Measurements from ENCODE around the gene SNX9. TPM values are rescaled to one million over a fixed set of nuclear protein-coding genes. Genes with fewer than 3 reads are reported as not detected.

Gene SNX9
- polyA plus RNA-seq, 4 donors = 36.4 to 57.8 (median 51.3) TPM

GRCh38 chr6:157861814-157862213 lies 38.8 kb downstream of the SNX9 start:
- DNase-seq (no peak), FAIRE-seq (no peak)
- 66 to 93% (median 81%) methylated on average over 3 of the region's 3 CpGs for whole genome bisulfite sequencing, 3 donors
- H3K27me3 ChIP-seq (ENCODE audit: control insufficient read depth in 3 of 3, insufficient read depth in 3 of 3, low read length in 3 of 3) = no peaks in the 10 kb centered on the region
- H3K27ac ChIP-seq (ENCODE audit: low read depth in 1 of 3, low read length in 2 of 3) = no peak overlapping the region
- peaks cover 0 to 8% (median 0%) of the 10 kb centered on the region in 3 donors for H3K36me3 ChIP-seq (ENCODE audit: control insufficient read depth in 3 of 3, insufficient read depth in 2 of 3, low read depth in 1 of 3, low read length in 3 of 3)
- peaks cover 0 to 4% of the 10 kb centered on the region in 2 donors for H3K9me3 ChIP-seq (ENCODE audit: control insufficient read depth in 2 of 2, insufficient read depth in 1 of 2, low read depth in 1 of 2, low read length in 1 of 2)
- H3K4me1 ChIP-seq (ENCODE audit: control insufficient read depth in 3 of 3, insufficient read depth in 2 of 3, low read depth in 1 of 3, low read length in 2 of 3) = peaks cover 0 to 5% (median 0%) of the 10 kb centered on the region in 3 donors
- H3K4me3 ChIP-seq (ENCODE audit: low read depth in 1 of 3, low read length in 3 of 3) = no peak overlapping the region

GRCh38 chr6:157862706-157863105 lies 39.7 kb downstream of the SNX9 start:
- Histone ChIP-seq H3K27me3 (ENCODE audit: control insufficient read depth in 3 of 3, insufficient read depth in 3 of 3, low read length in 3 of 3) (no peaks in the 10 kb centered on the region), H3K4me3 (ENCODE audit: low read depth in 1 of 3, low read length in 3 of 3) (no peak overlapping the region), H3K4me1 (ENCODE audit: control insufficient read depth in 3 of 3, insufficient read depth in 2 of 3, low read depth in 1 of 3, low read length in 2 of 3) (peaks cover 0 to 8% (median 0%) of the 10 kb centered on the region in 3 donors), H3K36me3 (ENCODE audit: control insufficient read depth in 3 of 3, insufficient read depth in 2 of 3, low read depth in 1 of 3, low read length in 3 of 3) (peaks cover 0 to 11% (median 0%) of the 10 kb centered on the region in 3 donors), H3K27ac (ENCODE audit: low read depth in 1 of 3, low read length in 2 of 3) (no peak overlapping the region), H3K9me3 (ENCODE audit: control insufficient read depth in 2 of 2, insufficient read depth in 1 of 2, low read depth in 1 of 2, low read length in 1 of 2) (peaks cover 0 to 4% of the 10 kb centered on the region in 2 donors)
- FAIRE-seq (no peak), DNase-seq (no peak)
- WGBS, 3 donors = 60 to 68% (median 63%) methylated on average over 1 of the region's 1 CpG

- DNase-seq (no peak), FAIRE-seq (no peak)
- peak overlapping the region in 1 of 3 donors; percentile 34 for H3K27ac ChIP-seq (ENCODE audit: low read depth in 1 of 3, low read length in 2 of 3)
- H3K36me3 ChIP-seq (ENCODE audit: control insufficient read depth in 3 of 3, insufficient read depth in 2 of 3, low read depth in 1 of 3, low read length in 3 of 3) = peaks cover 0 to 17% (median under 1%) of the 10 kb centered on the region in 3 donors
- no peaks in the 10 kb centered on the region for H3K9me3 ChIP-seq (ENCODE audit: control insufficient read depth in 2 of 2, insufficient read depth in 1 of 2, low read depth in 1 of 2, low read length in 1 of 2)
- H3K4me3 ChIP-seq (ENCODE audit: low read depth in 1 of 3, low read length in 3 of 3) = no peak overlapping the region
- H3K27me3 ChIP-seq (ENCODE audit: control insufficient read depth in 3 of 3, insufficient read depth in 3 of 3, low read length in 3 of 3) = no peaks in the 10 kb centered on the region
- WGBS, 3 donors = 88 to 94% (median 91%) methylated on average over 11 of the region's 11 CpGs
- H3K4me1 ChIP-seq (ENCODE audit: control insufficient read depth in 3 of 3, insufficient read depth in 2 of 3, low read depth in 1 of 3, low read length in 2 of 3) = peaks cover 0 to 8% (median 0%) of the 10 kb centered on the region in 3 donors
Observed at GRCh38 chr6:157864185-157864761, 41.2 kb downstream of the SNX9 start.

- Histone ChIP-seq H3K27me3 (ENCODE audit: control insufficient read depth in 3 of 3, insufficient read depth in 3 of 3, low read length in 3 of 3) (no peaks in the 10 kb centered on the region), H3K9me3 (ENCODE audit: control insufficient read depth in 2 of 2, insufficient read depth in 1 of 2, low read depth in 1 of 2, low read length in 1 of 2) (no peaks in the 10 kb centered on the region), H3K4me3 (ENCODE audit: low read depth in 1 of 3, low read length in 3 of 3) (no peak overlapping the region), H3K4me1 (ENCODE audit: control insufficient read depth in 3 of 3, insufficient read depth in 2 of 3, low read depth in 1 of 3, low read length in 2 of 3) (peaks cover 0 to 3% (median 0%) of the 10 kb centered on the region in 3 donors), H3K36me3 (ENCODE audit: control insufficient read depth in 3 of 3, insufficient read depth in 2 of 3, low read depth in 1 of 3, low read length in 3 of 3) (peaks cover 2 to 27% (median 3%) of the 10 kb centered on the region in 3 donors), H3K27ac (ENCODE audit: low read depth in 1 of 3, low read length in 2 of 3) (no peak overlapping the region)
- DNase-seq = no peak
- 91 to 93% (median 93%) methylated on average over 6 of the region's 6 CpGs for WGBS, 3 donors
- FAIRE-seq = no peak
Observed at GRCh38 chr6:157865249-157865648, 42.2 kb downstream of the SNX9 start.

GRCh38 chr6:157867155-157867559 lies 44.1 kb downstream of the SNX9 start:
- DNase-seq (no peak), FAIRE-seq (no peak)
- H3K27me3 ChIP-seq (ENCODE audit: control insufficient read depth in 3 of 3, insufficient read depth in 3 of 3, low read length in 3 of 3) = no peaks in the 10 kb centered on the region
- peaks cover 0 to 3% (median 0%) of the 10 kb centered on the region in 3 donors for H3K4me1 ChIP-seq (ENCODE audit: control insufficient read depth in 3 of 3, insufficient read depth in 2 of 3, low read depth in 1 of 3, low read length in 2 of 3)
- H3K36me3 ChIP-seq (ENCODE audit: control insufficient read depth in 3 of 3, insufficient read depth in 2 of 3, low read depth in 1 of 3, low read length in 3 of 3) = peaks cover 3 to 38% (median 8%) of the 10 kb centered on the region in 3 donors
- no peak overlapping the region for H3K27ac ChIP-seq (ENCODE audit: low read depth in 1 of 3, low read length in 2 of 3)
- H3K9me3 ChIP-seq (ENCODE audit: control insufficient read depth in 2 of 2, insufficient read depth in 1 of 2, low read depth in 1 of 2, low read length in 1 of 2) = no peaks in the 10 kb centered on the region
- 69 to 72% (median 71%) methylated on average over 5 of the region's 5 CpGs for WGBS, 3 donors
- H3K4me3 ChIP-seq (ENCODE audit: low read depth in 1 of 3, low read length in 3 of 3) = no peak overlapping the region

- Histone ChIP-seq H3K27me3 (ENCODE audit: control insufficient read depth in 3 of 3, insufficient read depth in 3 of 3, low read length in 3 of 3) (no peaks in the 10 kb centered on the region), H3K36me3 (ENCODE audit: control insufficient read depth in 3 of 3, insufficient read depth in 2 of 3, low read depth in 1 of 3, low read length in 3 of 3) (peaks cover 3 to 43% (median 8%) of the 10 kb centered on the region in 3 donors), H3K9me3 (ENCODE audit: control insufficient read depth in 2 of 2, insufficient read depth in 1 of 2, low read depth in 1 of 2, low read length in 1 of 2) (no peaks in the 10 kb centered on the region), H3K27ac (ENCODE audit: low read depth in 1 of 3, low read length in 2 of 3) (no peak overlapping the region), H3K4me1 (ENCODE audit: control insufficient read depth in 3 of 3, insufficient read depth in 2 of 3, low read depth in 1 of 3, low read length in 2 of 3) (peaks cover 0 to 3% (median 0%) of the 10 kb centered on the region in 3 donors), H3K4me3 (ENCODE audit: low read depth in 1 of 3, low read length in 3 of 3) (no peak overlapping the region)
- DNase-seq = no peak
- FAIRE-seq = no peak
Observed at GRCh38 chr6:157867981-157868380, 44.9 kb downstream of the SNX9 start.

GRCh38 chr6:157868835-157869234 lies 45.8 kb downstream of the SNX9 start:
- peaks cover 3 to 47% (median 8%) of the 10 kb centered on the region in 3 donors for H3K36me3 ChIP-seq (ENCODE audit: control insufficient read depth in 3 of 3, insufficient read depth in 2 of 3, low read depth in 1 of 3, low read length in 3 of 3)
- H3K4me1 ChIP-seq (ENCODE audit: control insufficient read depth in 3 of 3, insufficient read depth in 2 of 3, low read depth in 1 of 3, low read length in 2 of 3) = peaks cover 0 to 3% (median 0%) of the 10 kb centered on the region in 3 donors
- H3K27ac ChIP-seq (ENCODE audit: low read depth in 1 of 3, low read length in 2 of 3) = no peak overlapping the region
- no peak for DNase-seq
- H3K27me3 ChIP-seq (ENCODE audit: control insufficient read depth in 3 of 3, insufficient read depth in 3 of 3, low read length in 3 of 3) = no peaks in the 10 kb centered on the region
- no peak for FAIRE-seq
- 83 to 92% (median 88%) methylated on average over 10 of the region's 10 CpGs for WGBS, 3 donors
- H3K4me3 ChIP-seq (ENCODE audit: low read depth in 1 of 3, low read length in 3 of 3) = no peak overlapping the region
- H3K9me3 ChIP-seq (ENCODE audit: control insufficient read depth in 2 of 2, insufficient read depth in 1 of 2, low read depth in 1 of 2, low read length in 1 of 2) = no peaks in the 10 kb centered on the region

- Histone ChIP-seq H3K27ac (ENCODE audit: low read depth in 1 of 3, low read length in 2 of 3) (no peak overlapping the region), H3K4me1 (ENCODE audit: control insufficient read depth in 3 of 3, insufficient read depth in 2 of 3, low read depth in 1 of 3, low read length in 2 of 3) (peaks cover 0 to 3% (median 0%) of the 10 kb centered on the region in 3 donors), H3K27me3 (ENCODE audit: control insufficient read depth in 3 of 3, insufficient read depth in 3 of 3, low read length in 3 of 3) (no peaks in the 10 kb centered on the region), H3K9me3 (ENCODE audit: control insufficient read depth in 2 of 2, insufficient read depth in 1 of 2, low read depth in 1 of 2, low read length in 1 of 2) (no peaks in the 10 kb centered on the region), H3K36me3 (ENCODE audit: control insufficient read depth in 3 of 3, insufficient read depth in 2 of 3, low read depth in 1 of 3, low read length in 3 of 3) (peaks cover 3 to 45% (median 12%) of the 10 kb centered on the region in 3 donors), H3K4me3 (ENCODE audit: low read depth in 1 of 3, low read length in 3 of 3) (no peak overlapping the region)
- WGBS, 3 donors = 92 to 97% (median 95%) methylated on average over 19 of the region's 19 CpGs
- FAIRE-seq (no peak), DNase-seq (no peak)
Observed at GRCh38 chr6:157869673-157870302, 46.7 kb downstream of the SNX9 start.
